GM18498 (cell line): ENCODE data around the gene PLCH1.
"Not testable (repeated sequence)": the region's sequence is repeated elsewhere in the genome, so short reads cannot be mapped to it uniquely, and the experiment has no call there.

Source experiments
- ATAC-seq: cut with Tn5 transposase; IDR thresholded peaks from one replicate; pipeline ENCODE4 v1.9.1; 2021; ENCODE audit warnings: mild to moderate bottlenecking, moderate library complexity; ENCODE audit not compliant: unreplicated experiment

PLCH1 gene

DNA sequence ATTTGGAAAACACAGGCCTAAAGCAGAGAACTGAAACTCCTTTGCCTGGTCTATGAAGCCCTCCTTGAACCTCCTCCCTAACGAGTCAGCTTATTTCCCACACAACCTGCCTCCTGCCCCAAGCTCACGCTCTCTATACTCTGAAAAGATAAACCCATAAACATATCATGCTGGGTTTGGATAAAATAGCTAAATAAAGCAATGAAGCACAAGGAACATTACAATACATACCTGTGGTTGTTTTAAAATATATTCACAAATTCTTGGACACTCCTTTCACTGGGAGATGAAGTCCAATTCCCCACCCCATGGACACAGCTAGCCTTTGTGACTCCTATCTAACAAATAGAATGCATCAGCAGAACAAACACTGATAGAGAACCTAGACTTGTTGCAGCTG lies 98.2 kb downstream of the PLCH1 start:
- no peak for ATAC-seq

- no peak for ATAC-seq
Measured at GRCh38 chr3:155646128-155646527, 98.7 kb downstream of the PLCH1 start.

GRCh38 chr3:155643581-155644165 lies 101.2 kb downstream of the PLCH1 start:
- ATAC-seq = no peak

- ATAC-seq = no peak
Measured at GRCh38 chr3:155641956-155642355, 102.9 kb downstream of the PLCH1 start.

DNA sequence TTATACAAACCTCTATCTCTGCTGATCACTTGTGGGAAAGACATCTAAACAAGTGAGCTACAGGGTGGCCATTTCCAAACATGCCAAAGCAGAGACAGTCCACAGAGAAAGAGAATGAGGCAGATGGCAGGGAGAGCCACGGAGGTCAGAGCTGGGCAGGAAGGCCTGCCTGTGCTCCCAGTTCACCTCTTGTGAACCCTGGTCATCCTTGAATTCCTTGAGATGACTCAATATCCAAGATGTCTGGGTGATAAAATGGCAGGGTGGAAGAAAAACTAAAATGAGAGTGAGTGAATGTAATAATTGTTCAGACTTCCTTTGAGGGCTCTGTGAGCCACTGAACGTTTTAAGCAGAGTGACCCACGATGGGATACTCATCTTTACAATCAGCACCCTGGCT lies 104.8 kb downstream of the PLCH1 start:
- ATAC-seq = no peak

DNA sequence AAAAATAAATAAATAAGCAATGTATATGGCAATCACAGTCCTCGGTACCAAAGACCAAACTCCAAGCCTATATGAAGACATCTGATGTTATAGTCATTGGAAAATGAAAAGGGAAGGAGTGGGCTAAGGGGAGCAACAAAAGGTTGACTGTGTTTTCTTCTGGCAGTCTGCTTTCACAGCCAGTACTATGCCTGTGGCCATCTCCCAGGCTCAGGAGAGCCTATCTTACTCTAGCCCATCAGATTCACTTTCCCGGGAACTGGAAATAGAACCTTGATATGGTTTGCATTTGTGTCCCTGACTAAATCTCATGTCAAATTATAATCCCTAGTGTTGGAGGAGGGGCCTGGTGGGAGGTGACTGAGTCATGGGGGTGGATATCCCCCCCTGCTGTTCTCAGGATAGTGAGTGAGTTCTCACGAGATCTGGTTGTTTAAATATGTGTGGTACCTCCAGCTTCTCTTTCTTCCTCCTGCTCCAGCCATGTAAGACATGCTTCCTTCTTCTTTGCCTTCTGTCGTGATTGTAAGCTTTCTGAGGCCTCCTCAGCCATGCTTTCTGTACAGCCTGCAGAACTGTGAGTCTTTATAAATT lies 105.3 kb downstream of the PLCH1 start:
- ATAC-seq = no peak

DNA sequence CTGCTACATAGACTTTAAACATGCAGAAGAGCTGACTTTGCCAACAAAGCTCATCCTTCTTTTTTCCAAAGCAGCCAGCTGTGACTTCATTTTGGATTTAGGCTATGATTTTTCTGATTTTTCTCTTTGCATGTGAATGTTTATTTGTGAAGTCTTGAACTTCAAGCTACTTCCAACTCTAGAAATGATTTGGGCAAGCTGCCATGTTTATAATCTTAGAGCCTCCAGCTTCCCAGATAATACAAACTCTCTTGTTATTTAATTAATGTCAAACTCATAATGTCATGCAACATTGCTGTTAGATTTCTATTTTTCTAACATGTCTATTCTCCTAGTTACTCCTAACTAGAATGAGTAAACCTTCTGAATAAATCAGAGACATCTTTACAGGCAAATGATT lies 106.4 kb downstream of the PLCH1 start:
- not testable (repeated sequence) for ATAC-seq

- ATAC-seq = no peak
Measured at GRCh38 chr3:155637567-155637966, 107.3 kb downstream of the PLCH1 start.

GRCh38 chr3:155635056-155635455 lies 109.8 kb downstream of the PLCH1 start:
- no peak for ATAC-seq

DNA sequence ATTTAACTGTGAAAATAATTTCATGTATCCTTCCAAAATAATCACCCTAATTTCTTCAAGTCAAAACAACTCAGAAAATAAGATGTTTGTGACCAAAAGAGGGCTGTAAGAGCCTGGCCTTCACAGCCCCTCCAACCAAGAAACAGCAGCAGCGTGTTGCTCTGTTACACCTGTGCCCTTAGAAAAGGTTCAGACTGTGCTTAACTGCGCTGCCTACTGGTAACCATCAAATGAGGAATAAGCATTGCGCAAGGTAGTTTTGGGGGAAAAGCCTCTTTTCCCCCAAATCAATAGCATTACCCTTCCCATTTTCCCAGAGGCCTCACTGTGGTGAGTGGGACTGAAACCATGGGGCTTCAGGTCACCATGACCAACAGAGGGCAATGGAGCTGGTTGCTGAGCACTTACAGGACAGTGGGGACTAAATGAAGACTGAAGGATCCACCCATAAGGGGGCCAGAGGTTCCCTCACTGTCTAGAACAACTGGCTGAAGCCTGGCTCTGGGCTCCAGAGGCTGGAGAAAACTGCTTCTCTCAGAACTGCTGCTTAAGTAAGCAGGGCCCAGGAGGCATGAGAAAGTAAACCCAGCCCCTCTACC lies 110.7 kb downstream of the PLCH1 start:
- ATAC-seq = no peak

DNA sequence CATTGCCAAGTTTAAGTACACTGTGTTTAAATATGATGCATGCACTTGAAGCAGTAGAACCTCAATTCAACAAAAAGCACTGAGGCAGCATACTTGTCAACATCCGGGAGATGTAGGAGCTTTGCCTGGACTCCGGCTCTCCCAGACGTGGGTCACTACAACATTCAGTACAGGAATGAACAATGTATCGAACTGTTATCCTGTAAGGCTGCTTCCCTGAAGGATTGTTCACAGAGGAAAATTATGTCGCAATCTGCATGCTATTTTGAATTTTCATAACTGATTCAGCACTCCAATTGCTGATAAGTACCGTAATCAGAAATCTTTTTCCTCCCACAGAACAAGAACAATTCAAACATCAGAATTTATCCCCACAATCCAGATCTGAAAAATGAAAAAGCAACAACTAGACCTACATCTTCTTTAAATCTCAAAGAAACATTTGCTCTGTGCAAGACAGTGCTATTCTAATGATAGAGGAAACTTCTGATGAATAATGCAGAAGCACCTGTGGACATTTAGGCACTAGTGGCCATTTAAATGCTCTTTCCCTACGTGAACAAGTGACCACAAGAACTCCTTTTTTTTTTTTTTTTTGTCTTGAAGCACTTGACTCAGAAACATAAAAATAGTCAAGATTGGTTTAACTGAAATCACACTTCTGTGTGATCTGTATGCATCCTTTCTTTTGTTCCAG lies 113.4 kb downstream of the PLCH1 start:
- ATAC-seq = no peak

DNA sequence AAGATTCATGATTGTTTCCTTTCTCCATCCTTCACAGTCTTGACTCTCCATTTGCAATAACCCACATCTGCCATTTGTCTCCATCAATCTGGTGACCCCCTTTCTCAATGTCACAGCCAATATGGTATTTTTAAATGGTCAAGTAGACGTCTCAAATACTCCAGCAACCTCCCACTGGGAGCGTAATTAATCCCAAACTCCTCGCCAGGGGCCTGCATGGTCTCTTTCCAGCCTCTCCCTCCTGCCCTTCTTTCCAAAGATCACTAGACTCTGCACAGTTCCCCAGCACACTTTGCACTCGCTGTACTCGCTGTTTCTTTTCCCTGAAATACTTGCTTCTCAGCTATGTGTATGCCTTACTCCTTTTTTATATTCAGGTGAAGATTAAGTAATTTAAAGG lies 115.3 kb downstream of the PLCH1 start:
- no peak for ATAC-seq

GRCh38 chr3:155629056-155629455 lies 115.8 kb downstream of the PLCH1 start:
- no peak for ATAC-seq

DNA sequence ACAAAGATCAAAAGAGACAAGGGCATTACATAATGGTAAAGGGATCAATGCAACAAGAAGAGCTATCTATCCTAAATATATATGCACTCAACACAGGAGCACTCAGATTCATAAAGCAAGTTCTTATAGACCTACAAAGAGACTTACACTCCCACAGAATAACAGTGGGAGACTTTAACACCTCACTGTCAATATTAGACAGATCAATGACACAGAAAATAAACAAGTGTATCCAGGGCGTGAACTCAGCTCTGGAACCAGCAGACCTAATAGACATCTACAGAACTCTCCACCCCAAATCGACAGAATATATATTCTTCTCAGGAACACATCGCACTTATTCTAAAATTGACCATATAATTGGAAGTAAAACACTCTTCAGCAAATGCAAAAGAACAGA lies 122.2 kb downstream of the PLCH1 start:
- ATAC-seq = not testable (repeated sequence)

DNA sequence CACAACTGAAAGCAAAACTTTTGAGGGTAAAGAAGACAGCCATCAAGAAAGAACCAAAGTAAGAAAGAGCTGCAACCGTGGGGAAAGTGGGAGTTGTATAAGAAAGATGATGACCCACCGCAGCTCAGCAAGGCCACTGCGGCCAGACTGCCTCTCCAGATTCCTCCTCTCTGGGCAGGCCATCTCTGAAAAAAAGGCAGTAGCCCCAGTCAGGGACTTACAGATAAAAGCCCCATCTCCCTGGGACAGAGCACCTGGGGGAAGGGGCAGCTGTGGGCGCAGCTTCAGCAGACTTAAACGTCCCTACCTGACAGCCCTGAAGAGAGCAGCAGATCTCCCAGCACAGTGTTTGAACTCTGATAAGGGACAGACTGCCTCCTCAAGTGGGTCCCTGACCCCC lies 124.3 kb downstream of the PLCH1 start:
- not testable (repeated sequence) for ATAC-seq

DNA sequence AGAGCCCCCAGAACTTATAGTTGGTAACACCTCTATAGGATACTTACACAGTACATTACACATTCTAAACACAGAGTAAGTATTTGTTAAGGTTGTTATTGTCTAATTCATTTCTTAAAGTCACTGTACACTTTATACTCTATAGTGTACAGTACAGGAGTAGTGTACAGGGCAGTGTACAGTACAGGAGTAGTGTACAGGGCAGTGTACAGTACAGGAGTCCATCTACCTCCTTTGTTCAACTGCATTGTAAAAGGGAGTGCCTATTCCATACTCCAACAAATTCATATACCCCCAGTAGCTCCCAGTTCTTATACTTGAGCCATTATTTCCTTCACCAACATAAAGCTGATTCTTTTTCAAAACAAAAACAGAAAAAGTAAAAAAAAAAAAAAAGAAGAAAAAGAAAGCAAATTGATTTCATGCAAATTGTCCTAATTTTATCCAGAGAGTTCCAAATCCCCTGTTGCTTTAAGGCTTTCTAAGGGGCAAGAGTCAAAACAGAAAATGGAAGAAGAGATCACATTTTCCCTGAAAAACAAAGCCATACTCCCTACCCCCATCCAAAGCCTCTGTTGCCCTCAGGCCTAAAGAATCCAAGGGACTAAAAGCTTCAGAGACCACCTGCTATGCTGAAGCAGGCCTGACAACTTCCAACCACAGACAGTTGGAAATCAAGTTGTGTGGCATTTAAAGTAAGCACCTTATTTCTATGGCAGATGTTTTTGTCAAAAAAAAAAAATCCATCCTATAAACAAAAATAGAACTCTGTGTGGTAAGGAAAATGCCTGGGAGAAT lies 125.6 kb downstream of the PLCH1 start:
- no peak for ATAC-seq

DNA sequence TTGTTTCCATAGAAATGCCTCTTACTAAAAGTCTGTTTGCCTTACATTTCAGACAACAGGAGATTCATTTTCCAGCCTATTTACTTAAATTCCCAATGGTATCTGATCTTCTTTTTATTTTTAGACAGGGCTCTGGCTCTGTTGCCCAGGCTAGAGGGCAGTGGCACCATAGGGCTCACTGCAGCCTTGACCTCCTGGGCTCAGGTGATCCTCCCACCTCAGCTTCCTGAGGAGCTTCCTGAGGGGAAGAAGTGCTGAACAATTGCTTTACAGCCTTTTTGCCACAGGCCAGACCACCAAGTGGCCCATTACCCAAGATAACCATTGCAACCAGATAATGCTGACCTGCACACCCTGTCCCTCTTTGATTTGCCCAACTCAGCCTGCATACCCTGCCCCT lies 126.3 kb downstream of the PLCH1 start:
- no peak for ATAC-seq

DNA sequence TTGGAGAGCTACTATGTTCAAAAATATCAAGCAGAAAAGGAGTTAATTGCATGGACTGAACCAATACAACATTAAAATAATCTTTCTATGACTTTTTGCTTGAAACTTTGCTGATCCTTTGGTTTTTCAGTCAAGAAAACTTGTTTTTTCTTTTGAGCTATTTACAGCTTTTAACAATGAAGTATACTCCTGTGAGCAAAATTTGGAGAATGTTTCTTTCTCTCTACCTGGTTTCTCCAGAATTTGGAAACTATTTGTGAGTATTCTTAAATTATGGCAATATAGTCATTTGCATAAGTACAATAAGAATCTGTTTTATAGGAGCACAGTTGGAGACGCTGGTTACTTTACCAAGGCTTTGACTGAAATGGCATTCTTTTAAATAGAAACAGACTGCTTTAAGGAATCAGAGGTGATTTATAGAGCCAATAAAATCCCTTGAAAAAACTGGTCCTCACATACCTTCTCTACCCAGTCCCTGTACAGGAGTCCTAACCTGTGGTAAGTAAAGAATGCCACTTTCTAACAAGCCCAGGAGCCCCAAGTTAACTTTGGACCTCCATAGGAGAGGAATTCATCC lies 127.4 kb downstream of the PLCH1 start:
- ATAC-seq = no peak

DNA sequence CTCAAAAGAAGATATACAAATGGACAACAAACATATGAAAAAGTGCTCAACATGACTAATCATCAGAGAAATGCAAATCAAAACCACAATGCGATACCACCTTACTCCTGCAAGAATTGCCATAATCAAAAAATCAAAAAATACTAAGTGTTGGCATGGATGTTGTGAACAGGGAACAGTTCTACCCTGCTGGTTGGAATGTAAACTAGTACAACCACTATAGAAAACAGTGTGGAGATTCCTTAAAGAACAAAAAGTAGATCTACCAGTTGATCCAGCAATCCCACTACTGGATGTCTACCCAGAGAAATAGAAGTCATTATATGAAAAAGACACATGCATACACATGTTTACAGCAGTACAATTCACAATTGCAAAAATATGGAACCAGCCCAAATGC lies 129.7 kb downstream of the PLCH1 start:
- ATAC-seq = not testable (repeated sequence)

DNA sequence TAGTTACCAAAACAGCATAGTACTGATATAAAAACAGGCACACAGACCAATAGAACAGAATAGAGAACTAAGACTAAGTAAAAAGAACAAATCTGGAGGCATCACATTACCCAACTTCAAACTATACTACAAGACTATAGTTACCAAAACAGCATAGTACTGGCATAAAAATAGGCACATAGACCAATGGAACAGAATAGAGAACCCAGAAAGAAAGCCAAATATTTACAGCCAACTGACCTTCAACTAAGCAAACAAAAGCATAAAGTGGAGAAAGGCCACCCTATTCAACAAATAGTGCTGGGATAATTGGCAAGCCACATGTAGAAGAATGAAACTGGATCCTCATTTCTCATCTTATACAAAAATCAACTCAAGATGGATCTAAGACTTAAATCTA lies 130.5 kb downstream of the PLCH1 start:
- not testable (repeated sequence) for ATAC-seq

- ATAC-seq = no peak
Measured at GRCh38 chr3:155611456-155611855, 133.4 kb downstream of the PLCH1 start.
